GM21717 (cell line): Measurements from ENCODE around the gene PLD5.
A peak's percentile ranks its signal among the peaks of the same experiment; 100 is the strongest.
"Not testable (repeated sequence)": the region's sequence is repeated elsewhere in the genome, so short reads cannot be mapped to it uniquely, and the experiment has no call there.

Experiments
- ATAC-seq: cut with Tn5 transposase; IDR thresholded peaks from one replicate; pipeline ENCODE4 v1.9.1; 2021; ENCODE audit warnings: mild to moderate bottlenecking, moderate library complexity; ENCODE audit not compliant: unreplicated experiment

PLD5 gene

DNA sequence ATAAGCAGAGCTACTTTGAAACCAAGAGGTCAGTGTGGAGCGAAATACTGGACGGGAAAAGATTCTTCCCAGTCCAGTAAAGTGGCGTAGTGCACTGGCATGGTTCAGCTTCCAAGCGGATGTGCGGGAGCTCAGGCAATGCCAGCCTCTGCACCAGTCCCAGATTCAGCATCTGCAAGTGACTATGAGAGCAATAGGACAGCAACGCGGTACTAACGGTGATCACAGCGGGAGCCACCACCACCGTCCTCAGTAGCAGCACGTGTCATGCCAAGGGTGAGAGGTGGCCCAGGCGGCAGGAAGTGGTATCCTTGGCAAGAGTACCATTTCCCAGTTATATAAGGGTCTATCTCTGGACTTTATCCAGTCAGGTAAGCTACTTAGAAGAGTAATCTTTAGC is 17.8 kb downstream of the PLD5 start:
- ATAC-seq, result no peak

DNA sequence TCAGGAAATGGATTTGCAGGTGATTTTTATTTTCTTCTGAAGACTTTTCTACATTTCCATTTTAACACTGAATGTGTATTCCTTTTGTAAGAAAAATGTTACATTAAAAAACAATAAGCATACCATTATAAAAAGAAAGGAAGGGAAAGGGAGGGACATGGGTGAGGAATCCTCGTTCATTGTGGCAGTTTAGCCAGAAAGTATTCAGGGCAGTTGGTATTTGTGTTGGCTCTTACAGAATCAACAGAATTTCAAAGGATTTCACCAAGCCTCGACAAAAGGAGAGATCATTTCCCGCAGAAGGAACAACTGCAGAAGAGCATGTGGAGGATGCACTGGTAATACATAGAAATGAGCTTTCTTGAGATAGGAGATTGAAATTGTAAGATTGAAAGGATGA is 35.0 kb downstream of the PLD5 start:
- ATAC-seq, result no peak

DNA sequence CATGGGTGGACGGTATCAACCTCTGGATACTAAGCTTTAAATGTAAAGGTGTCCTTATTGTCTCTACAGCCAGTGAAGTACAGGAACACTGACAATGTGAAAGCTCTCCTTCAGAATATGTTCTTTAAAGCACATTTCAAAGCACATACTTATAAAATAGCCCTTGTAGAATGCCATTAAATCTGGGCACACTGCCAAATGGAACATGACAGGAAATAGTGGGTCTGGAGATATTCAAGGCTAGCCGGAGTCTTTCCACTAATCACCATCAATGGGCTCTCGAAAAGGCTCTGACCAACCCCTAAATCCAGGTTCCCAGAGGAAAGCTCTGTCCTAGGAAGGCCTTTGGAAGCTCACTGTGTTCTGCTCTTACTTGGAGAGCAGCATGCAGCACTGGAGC is 46.6 kb downstream of the PLD5 start:
- no peak for ATAC-seq

DNA sequence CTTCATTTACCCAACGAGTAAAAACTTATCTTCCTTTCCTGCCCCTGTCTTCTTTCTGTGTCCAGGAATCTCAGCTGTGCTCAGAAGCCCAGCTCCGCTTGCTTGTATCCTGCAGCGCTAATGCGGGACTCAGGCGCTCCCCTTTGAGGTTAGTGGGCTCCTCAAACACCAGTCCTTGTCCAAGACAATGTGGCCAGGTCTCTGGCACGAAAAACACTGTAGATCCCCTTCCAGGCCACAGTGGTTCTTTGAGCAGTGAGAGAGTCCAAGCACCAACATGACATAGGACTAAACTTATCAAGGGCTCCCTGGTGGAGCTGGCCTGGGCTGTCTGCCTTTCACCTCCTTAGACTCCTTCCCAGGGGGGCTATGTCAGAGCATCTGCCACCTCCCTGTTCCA is 53.7 kb downstream of the PLD5 start:
- ATAC-seq, result no peak

DNA sequence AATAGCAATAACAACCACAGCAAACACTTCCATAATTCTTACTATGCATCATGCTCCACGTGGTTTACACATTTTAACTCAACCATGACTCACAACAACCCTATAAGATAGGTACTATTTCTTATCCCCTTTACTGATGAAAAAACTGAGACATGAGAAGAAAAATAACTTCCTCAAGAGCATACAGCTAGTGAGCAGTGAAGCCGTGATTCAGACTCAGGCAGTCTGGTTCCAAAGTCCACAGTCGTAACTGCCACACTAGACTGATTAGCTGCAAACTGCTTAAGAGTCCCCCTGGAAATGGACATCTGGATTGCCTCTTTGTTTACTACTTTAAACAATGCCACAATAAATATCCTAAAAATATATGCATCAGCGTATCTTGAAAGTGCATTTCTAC is 55.7 kb downstream of the PLD5 start:
- ATAC-seq, result no peak

DNA sequence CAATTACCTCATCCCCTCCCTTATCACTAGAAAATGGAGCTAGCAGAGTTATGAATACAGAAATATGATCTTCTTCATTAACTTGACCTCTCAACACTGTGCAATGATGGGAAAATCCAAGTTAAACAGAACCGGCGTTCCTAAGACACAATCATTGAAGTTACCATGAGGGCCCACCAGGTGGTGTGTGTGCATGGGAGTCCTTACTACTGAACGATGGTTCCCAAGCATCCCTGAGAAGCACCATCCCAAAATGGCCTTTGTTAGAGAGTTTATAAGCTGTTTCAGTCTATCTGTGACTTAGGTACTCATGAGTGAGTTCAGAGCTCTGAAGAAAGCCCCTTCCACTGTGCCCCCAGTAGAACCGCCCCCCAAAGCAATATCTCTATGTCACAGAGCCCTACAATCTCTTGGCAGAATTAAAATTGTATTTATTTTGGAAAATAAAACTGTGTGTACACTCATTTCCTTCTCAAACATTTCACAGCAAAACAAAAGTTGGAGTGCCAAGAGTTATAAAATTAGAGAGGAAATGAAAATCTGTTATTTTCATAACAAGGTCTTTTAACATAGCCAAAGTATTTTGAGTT is 56.8 kb downstream of the PLD5 start:
- no peak for ATAC-seq

DNA sequence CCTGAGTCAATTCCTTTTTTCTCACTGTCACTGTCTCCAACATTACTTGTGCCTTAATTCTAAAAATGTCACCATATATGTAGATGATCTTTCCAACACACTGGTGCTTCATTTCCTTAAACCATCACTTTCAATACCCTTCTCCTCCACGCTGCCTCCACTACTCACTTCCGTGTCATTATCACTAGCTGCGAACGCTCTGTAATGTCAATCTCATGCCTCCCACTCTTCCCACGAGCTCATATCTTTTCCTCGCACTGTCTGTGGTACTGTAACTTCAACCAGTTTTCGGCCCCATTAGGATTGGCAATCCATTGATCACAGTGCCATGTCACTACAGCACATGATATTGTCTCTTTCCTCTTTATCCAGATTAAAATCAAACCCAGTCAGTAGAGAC is 61.6 kb downstream of the PLD5 start:
- ATAC-seq, result no peak

DNA sequence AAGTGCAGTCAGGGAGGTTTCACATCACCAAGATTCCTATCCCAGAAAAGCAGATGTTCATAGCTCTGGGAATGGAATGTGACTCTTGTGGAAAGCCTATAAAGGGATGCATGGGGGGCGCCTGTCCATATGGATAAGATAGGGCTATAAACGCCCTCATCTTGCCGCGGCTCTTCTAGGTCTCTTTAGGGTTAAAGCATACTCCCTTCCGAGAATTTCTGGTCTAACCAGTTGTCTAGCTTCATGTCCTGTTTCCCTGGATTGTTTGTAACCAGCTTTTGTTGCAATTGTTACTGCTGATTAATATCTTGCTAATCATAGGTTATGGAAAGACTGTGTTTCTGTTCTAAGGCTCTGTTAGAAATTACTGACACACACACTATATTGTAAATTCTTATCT is 64.8 kb downstream of the PLD5 start:
- not testable (repeated sequence) for ATAC-seq

DNA sequence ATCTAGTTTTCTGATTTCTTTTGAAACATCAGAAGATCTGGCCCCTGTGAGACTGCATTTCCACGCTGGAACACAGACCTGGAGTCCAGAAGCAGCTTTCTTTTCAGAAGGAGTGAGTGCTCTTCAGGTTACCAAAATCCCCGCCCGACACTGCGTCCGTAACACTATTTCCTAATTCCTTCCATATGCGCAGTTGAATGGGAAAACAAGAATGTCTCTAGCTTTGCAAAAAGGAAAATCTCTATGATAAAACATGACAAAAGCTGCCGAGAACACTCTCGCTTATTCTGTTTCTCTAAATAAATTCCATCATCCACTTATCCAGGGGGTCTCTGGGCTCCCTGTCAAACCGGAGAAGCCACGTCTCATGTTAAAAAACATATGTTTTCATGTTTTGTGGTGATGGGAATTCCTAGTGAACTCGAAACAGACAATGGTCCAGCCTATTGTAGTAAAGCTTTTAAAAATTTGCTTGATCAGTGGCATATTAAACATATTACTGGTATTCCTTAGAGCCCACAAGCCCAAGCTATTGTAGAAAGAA is 67.7 kb downstream of the PLD5 start:
- ATAC-seq, result no peak

DNA sequence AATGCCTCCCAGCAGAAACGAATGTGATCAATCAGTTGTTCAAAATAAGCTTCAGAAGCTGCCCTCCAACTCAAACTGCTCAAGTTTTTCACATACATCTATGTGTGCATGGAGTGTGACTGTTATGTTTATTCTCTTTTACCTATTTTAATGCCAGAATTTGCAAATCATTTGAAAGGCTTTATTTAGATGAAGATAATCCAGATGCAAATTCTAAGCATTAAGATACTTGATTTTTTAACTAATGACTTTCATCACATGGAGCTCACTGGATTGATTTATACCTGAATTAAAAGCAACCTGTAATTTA is 69.5 kb downstream of the PLD5 start:
- ATAC-seq, result no peak

DNA sequence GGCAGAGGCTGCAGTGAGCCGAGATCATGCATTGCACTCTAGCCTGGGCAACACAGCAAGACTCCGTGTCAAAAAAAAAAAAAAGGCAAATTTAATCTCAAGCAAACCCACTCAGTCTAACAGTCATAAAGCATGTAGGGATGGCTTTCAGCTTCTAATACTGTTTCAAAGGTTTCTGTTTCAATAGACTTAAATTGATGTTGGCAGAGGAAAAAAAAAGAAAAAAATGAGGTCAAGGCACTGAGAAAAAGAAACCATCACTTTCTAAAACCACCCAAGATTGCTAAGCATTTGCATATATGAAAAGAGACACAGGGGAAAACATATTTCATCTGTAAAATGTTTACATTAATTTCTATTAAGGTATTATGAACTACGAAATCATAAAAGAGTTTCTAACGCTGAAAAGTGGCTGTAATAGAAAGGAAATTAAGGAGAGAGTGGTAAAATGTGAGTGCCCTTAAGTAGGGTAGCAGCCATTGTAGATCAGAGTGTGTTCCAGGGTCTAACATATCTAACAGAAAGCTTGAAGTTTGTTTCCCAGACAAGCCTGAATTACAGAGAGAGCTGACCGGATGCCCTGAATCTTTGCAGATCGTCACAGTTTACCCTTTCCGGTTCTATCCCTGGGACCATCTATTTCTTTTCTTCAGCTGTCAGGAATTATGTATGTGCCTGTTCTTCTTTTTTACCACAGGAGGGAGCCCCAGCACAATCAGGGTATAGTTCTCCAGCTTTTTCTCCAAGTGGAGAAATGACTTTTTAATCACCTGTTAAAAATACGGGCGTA is 70.0 kb downstream of the PLD5 start:
- peak; percentile 69 for ATAC-seq

DNA sequence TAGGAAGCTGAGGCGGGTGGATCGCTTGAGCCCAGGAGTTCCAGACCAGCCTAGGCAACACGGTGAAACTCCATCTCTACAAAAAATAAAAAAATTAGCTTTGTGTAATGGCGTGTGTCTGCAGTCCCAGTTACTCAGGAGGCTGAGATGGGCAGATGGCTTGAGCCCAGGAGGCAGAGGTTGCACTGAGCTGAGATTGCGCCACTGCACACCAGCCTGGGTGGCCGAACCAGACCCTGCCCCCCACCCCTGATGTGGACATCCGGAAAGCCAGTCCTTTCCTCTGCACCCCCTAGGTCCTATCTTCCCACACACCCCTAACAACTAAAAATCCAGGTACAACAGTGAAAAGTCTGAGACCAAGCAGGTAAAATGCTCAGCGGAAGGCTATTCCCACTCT is 71.9 kb downstream of the PLD5 start:
- ATAC-seq, result no peak

DNA sequence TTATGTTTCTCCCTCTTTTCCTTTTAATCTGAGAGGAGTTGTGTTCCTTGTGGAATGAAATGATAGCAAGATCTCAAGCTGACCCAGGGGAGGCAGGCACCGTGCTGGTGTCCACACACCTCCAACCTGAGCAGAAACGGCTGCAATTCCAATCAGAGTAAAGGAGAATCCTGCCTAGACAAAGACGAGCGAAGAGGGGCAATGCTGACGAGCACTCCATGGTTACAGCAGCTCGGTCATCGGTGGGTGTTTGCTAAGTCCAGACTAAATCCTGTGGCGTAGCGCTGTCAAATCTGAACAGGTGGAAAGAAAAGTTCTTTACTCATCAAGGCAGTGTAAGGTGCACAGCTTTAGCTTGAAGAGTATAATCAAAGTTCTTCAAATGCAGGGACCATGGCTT is 74.8 kb downstream of the PLD5 start:
- ATAC-seq, result no peak

DNA sequence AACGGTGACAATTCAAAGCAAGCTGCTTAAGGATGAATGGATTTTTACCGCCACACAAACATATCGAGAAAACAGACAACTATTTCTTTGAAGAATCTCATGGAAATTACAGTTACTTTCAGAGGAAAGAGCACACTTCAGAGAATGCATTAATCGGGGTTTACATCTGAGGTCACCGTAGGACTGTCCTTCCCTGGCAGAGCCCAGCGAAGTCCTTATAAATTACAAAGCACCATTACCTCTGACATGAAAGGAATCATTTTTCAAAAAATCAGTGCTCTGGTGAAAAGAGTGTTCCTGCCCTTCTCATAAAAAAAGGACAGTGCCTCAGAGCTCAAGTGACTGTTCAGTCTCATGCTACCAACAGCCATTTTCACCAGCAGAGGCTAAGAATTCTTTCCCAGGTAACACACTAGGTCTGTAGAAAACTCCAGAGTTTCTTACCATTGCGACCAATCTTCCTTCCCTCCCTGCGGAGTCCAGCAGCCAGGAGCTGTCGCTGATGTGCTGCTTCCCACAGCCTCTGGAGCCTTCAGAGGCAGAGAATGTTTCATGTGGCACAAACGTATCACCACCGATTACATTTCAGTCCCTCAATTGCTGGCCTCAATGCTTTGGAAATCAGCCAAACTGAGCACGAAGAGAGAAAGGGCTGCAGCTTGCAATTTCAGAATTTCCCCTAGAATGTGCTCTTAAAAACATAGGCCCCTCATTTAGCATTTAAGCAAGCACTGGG is 75.4 kb downstream of the PLD5 start:
- no peak for ATAC-seq

DNA sequence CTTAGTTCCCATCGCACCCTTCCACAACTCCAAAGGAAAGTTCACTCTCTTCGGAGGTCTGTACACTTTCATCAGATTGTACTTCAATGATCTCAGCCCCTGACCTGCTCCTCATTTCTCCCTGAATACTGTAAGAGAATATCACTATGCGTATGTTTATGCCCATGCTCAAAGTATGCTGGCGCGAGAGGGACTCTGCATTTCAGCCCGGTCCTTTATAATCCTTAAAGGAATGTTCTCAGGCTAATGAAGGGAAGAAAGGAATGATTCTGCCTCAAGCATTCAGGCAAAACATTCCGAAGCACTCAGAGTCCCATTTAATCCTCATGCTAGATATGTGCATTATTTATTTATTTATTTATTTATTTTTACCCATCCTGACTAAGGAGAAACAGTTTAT is 76.8 kb downstream of the PLD5 start:
- no peak for ATAC-seq

DNA sequence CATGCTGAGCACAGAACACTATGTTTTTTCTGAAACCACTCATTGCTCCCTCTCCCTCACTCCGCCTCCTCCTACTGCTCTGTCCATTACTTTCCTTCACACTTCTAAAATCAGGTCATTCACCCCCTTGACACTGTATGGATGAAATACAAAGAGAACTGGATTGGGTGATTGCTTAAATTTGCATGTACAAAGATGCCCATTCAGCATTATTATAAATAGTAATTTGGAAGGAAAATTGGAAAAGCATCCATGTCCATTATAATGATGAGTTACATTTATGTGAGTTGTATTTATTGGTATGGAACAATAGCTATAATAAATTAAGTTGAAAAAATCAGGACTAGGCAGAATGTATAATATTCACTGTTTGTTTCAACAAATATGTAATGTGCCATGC is 83.7 kb downstream of the PLD5 start:
- ATAC-seq, result no peak

DNA sequence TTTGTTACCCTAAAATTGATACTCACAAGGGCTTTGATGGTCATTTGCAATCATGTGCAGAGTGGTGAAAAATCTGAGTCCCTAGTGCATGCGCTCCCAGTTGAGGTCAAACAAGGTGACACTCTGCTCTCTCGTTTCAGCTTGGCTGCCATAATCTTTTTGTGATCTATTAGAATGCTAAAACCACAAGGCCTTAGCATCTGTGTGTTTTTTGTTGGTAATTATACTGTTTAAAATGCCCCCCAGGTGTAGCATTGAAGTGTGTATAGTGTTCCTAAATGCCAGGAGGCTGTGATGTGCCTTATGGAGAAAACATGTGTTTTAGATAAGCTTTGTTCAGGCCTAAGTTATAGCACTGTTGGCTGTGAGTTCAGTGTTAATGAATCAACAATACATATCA is 89.3 kb downstream of the PLD5 start:
- no peak for ATAC-seq

DNA sequence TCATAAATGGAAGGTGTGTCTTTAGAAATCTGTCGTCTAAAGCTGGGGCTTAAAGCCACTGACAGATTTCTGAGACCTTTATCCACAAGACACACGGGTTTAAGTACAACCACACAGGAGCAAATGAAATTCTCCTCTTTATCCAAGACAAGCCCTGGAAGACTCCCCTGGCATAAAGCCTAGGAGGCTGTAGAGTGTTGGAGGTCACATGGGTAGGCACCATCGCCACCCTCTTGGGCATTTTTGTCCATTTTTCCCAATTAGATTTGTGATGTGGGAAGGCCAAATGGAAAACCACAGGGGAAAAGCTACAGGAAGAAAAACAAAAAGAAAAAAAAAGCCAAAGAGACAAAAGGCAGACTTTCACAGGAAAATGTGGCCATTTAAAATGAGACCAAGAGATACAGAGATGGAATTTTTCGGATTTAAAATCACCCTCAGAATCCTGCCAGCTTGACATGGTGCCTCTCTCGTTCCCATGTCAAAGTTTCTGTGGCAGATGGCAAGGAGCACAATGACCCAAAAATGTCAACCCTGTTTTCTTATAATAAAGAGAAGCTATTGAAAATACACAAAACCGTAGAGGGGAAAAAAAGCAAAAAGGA is 91.9 kb downstream of the PLD5 start:
- no peak for ATAC-seq

DNA sequence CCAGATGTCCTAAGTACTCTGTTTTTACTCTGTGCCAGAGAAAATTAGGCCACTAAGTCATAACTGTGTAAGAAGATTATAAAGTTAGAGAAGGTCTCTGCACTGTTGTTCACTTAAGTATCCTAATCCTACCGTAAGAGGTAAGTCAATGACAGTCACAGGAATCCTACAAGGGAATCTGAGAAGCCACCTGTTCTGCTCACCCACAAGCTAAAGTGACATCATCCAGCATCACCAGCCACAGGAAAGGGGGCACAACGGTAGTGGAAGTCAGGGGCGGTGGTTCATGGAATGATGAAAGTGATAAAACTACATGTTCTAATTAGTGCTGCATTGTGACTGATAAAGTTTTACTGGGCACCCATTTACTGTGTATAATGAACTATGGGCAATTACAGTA is 92.7 kb downstream of the PLD5 start:
- no peak for ATAC-seq

DNA sequence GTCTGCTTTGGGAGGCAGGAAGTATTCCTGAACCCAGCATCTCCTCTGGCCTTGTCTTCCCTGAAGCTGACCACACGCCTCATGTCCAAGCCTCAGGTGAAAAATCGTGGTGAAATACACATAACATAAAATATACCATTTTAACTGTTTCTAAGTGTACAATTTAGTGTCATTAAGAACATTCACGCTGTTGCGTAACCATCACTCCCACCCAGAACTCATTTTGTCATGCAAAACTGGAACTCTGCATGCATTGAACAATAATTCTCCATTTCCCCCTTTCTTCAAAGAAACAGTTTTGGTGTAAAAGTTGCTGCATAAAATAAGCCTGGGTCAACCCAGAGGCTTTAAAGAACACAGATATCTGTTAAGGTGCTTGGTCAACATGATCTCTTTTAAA is 93.5 kb downstream of the PLD5 start:
- ATAC-seq, result no peak

DNA sequence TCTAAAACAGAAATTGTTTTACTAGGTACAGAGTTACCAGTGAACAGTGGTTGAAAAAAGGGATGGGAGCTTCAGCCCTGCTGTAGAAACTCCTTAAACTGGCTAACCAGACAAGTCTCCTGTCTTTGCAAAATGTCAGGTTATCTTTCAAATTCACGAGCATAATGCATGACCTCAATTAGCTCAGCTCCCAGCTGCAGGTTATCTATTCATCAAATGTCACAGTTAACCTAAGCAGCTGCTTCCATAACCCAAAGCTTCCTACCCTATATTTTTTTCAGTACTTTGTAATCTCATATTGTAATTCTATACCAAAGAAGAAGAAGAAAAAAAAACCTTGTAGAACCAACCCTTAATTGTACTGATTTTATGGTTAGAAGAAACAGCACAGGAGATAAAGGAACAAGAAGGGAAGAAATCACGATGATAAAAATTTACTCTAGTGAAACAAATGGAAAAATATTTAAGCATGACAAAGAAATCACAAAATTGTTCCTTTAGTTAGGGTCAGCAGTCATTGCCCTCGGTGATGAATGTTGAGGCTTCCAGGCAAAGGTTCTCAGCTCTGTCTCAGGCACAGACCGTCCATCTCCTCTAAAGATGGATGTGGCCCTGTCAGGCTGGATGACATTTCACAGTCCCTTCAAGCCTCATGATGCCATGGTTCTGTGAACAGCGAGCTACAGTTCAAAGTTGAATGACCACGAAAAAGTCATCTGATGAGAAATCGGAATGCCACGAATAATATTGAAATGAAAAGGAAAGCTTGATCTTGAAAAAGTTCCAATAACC is 95.9 kb downstream of the PLD5 start:
- ATAC-seq, result no peak
